BJ (cell line): ENCODE data around the gene BACH1. TPM values are rescaled to one million over a fixed set of nuclear protein-coding genes. Genes with fewer than 3 reads are reported as not detected.

Experiments
- CTCF ChIA-PET: fragments of 350-600 bp; formaldehyde crosslinking; extraction: SDS; loops from one replicate; lab custom pipeline; 2021; ENCODE audit warnings: antibody characterized with exemption, inconsistent platforms; lab: Yijun Ruan, JAX
- POLR2A ChIA-PET: fragments of 300-600 bp; sonication (Branson Sonifier 250); formaldehyde crosslinking; extraction: SDS; loops from one replicate; lab custom pipeline; 2021; ENCODE audit warnings: antibody characterized with exemption; lab: Charles Lee
- DNase-seq: peaks from one replicate; pipeline ENCODE4 v3.0.0-alpha.2; 2011; ENCODE audit warnings: low read depth
- H3K27me3 ChIP-seq: 2 replicates; pipeline ENCODE4 v1.6.0; 2011; ENCODE audit warnings: low read length; ENCODE audit not compliant: control insufficient read depth, insufficient read depth
- H3K36me3 ChIP-seq: 2 replicates; pipeline ENCODE4 v1.5.1; 2011; ENCODE audit warnings: low read length; ENCODE audit not compliant: control insufficient read depth, insufficient read depth
- H3K4me3 ChIP-seq: 2 replicates; pipeline ENCODE4 v1.5.1; 2011; ENCODE audit warnings: low read depth, mild to moderate bottlenecking, control low read depth, low read length
- polyA plus RNA-seq: library from polyadenylated mRNA; depleted of rRNA; stranded (reverse); fragments of >200 nt; gene quantifications from 2 replicates; pipeline ENCODE4 v1.2.3, GENCODE V29; 2011
- TF ChIP-seq, protein P1 (sequence below): IDR thresholded peaks from 2 replicates; pipeline ENCODE4 v1.5.1; 2011; ENCODE audit warnings: low read depth, mild to moderate bottlenecking, control low read depth, inconsistent platforms, low read length, moderate library complexity; ENCODE audit not compliant: insufficient read depth

BACH1 gene
- polyA plus RNA-seq, 1 experiment, result 22.7 TPM

DNA sequence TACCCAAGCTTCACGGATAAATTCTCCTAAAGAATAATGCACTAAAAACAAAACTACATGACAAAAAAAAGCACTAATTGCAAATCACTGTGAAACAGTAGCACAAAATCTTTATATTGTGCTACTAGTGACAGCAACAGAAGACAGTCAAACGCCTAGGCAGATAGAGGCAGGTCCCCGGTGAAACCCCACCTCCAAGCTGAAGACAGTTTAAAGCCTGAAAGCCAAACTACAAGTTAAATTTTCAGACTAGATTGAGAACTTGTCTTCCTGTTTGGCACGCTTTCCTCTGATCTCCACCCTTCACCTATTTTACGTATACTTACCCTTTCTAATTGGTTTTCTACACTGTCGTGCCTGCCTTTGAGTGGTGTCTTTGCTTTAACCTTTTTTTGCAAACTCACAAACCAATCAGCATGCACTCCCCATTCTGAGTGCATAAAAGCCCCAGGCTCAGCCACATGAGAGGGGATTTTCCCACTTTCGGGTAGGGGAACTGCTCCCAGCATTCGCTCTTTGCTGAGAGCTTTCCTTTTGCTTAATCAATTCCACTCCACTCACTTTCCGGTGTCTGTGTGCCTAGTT, 3.6 kb upstream of the BACH1 start:
- Histone ChIP-seq H3K27me3 (no peaks in the 10 kb centered on the region), H3K36me3 (no peaks in the 10 kb centered on the region), H3K4me3 (no peak overlapping the region)
- no peak for DNase-seq
- CTCF ChIA-PET, result interaction anchor here (0.8 kb wide), 1 partner anchor 205 kb away, joined by 3 read pairs; no protein-coding TSS in a partner anchor
- TF ChIP-seq, protein P1, sequence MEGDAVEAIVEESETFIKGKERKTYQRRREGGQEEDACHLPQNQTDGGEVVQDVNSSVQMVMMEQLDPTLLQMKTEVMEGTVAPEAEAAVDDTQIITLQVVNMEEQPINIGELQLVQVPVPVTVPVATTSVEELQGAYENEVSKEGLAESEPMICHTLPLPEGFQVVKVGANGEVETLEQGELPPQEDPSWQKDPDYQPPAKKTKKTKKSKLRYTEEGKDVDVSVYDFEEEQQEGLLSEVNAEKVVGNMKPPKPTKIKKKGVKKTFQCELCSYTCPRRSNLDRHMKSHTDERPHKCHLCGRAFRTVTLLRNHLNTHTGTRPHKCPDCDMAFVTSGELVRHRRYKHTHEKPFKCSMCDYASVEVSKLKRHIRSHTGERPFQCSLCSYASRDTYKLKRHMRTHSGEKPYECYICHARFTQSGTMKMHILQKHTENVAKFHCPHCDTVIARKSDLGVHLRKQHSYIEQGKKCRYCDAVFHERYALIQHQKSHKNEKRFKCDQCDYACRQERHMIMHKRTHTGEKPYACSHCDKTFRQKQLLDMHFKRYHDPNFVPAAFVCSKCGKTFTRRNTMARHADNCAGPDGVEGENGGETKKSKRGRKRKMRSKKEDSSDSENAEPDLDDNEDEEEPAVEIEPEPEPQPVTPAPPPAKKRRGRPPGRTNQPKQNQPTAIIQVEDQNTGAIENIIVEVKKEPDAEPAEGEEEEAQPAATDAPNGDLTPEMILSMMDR, result no peak
- POLR2A ChIA-PET, result interaction anchor here (0.8 kb wide), 1 partner anchor 52 kb away, joined by 3 read pairs; no protein-coding TSS in a partner anchor

DNA sequence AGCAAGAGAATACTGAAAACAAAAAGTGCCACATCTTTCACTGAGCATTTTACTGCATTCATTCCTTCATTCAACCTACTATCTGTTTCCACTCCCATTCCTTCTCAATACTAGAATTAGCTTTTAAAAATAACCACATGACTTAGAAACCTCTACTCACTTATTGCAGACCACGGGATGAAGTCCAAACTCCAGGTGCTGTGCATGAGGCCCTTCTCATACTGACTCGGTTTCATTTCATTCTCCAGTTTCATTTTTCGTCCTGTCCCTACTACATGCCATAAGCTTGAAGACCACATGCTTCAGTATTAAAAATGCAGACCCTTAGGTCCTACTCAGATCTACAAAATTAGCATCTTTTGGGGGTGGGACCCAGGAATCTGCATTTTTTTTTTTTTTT, 2.3 kb upstream of the BACH1 start:
- Histone ChIP-seq H3K27me3 (no peaks in the 10 kb centered on the region), H3K4me3 (no peak overlapping the region), H3K36me3 (no peaks in the 10 kb centered on the region)
- CTCF ChIA-PET, result interaction anchor here (0.8 to 5.1 kb wide), 2 partner anchors 12 to 133 kb away, joined by 3 to 32 read pairs; no protein-coding TSS in a partner anchor
- DNase-seq, result no peak
- POLR2A ChIA-PET, result no interaction called here
- TF ChIP-seq, protein P1, result no peak

DNA sequence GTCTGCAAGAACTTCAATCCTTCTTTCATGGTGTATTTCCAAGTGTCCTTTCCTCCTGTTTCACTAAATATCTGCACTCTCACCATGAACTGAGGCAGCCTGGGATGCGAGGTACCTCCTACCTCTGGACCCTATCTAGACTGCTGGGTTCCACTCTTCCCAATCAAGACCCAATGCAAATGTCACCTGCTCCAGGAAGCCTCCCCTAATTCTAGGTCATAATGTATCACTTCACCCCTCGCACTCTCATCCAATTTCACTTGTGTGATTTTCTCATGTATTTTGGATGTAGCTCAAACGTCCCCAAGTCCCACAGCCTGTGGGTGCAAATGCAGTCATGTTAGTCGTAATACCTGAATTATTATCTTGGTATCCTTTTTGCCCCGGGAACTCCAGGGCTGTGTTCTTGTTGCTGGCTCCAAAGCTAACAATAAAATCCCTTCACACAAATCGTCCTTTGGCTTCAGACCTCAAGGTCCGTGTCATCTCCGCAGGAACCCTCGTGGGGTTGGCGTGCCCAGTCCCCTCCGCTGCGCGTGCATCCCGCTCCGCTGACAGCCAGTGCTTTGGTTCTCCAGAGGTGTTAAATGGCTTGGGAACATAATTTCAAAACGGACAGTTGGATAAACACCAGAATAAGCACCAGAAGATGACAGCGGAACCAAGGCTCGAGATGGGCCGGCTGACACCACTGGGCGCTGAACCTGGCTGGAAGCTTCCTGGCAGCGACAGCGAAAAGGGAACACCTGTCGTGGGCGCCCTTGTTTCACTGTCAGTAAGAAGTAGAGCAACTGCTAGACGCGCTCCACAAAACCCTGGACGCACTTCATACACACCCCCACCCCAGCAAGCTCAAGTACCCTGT, 1.0 kb upstream of the BACH1 start:
- no peak for DNase-seq
- H3K27me3 ChIP-seq, result no peaks in the 10 kb centered on the region
- no peaks in the 10 kb centered on the region for H3K36me3 ChIP-seq
- ChIA-PET POLR2A (no interaction called here), CTCF (interaction anchor here (0.6 to 5.1 kb wide), 2 partner anchors 74 to 134 kb away, joined by 3 to 32 read pairs; no protein-coding TSS in a partner anchor)
- TF ChIP-seq, protein P1, result no peak
- peak overlapping the region; percentile 47 for H3K4me3 ChIP-seq

DNA sequence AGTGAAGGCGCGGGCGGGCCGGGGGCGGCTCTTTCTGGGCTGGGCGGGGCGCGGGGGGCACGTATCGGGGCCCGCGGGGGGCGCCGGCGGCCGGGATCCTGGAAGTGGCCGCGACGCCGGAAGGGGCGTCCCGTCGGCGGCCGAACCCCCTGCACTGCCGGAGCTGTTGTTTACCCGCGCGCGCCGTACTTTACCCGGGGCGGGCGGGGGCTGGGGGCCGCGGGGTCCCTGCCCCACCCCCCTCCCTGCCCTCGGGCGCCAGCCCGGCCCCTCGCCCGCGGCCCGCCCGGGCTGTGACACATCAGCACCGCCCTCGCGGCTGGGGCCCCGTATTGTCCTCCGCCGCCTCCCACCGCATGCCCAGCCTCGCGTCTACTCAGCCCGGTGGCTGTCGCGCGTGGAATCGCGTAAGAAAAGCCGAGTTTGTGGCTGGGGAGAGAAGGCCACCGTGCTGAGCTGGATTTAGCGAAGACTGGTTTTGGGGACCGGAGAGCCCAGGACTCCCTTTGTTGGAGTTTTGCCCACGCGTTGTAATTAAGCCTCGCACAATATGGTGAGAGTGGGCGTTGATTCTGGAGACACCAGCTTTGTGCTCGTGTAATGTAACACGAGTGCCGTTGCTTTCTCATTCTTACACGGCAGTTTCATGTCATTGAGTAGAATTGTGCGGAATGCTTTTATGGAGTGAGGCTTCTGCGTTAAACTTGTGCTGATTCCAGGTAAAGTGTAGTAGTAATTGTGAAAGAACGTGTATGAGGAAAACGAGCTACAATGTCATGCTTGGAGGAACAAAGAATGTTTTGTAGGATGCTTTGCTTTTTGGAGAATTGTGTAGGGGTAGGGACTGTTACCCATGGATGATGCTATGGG, 559 bp downstream of the BACH1 start:
- no peak for DNase-seq
- H3K4me3 ChIP-seq, result peak overlapping the region; percentile 91
- CTCF ChIA-PET, result interaction anchor here (0.9 to 5.1 kb wide), 11 partner anchors 15 to 211 kb away, joined by 3 to 32 read pairs (median 3); no protein-coding TSS in a partner anchor
- no peaks in the 10 kb centered on the region for H3K36me3 ChIP-seq
- no peaks in the 10 kb centered on the region for H3K27me3 ChIP-seq
- POLR2A ChIA-PET, result no interaction called here
- TF ChIP-seq, protein P1, result no peak
